GM04504 (cell line): ENCODE data around the gene GABPB2.
A peak's percentile ranks its signal among the peaks of the same experiment; 100 is the strongest.

Experiments used
- DNase-seq: peaks from one replicate; pipeline ENCODE4 v3.0.0-alpha.2; 2012; ENCODE audit warnings: low read depth

Gene GABPB2

DNA sequence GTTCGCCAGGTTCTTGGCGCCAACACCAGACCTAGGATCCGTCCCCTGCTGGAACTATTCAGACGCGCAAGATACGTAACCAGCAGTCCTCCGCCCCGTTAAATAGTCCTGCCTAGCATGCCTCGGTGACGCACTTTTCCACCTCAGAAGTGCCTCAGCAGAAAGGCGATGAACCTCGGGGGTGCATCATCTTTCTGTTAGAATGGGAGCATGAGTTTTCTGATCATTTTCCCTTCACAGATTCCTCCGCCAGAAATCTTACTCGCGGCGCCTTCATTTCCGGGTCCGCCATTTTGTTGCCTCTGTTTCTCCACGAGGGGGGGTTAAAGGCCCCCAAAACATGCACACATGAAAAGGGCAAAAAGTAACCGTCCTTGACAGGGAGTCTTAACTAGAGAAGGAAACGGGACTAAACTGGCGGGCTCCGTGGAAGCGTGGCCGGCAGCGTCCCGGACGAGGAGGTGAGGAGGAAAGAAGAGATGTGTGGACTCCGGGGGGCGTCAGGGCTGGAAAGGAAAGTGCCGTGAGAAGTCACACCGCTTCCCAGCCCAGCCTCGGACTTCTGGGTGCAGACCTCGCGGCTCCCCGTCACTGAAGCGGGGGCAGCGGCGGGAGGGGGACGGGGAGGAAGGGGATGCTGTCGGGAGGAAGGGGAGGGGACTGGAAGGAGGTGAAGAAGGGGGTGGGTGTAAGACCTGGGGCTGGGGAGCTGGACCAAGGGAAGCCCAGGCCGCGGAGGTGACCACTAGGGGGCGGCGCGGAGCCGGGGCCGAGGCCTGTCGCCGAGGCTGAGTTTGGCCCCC, at the start of gene GABPB2:
GABPB2 (plus strand) TSS at position 288 of the 803 bp plus-strand sequence. CDS start 17,429 bp downstream, outside the sequence.
- DNase-seq: peak; percentile 93

GRCh38 chr1:151024540-151025146, 45.9 kb upstream of the GABPB2 start:
- DNase-seq: peak; percentile 38

GRCh38 chr1:151026460-151026859, 44.1 kb upstream of the GABPB2 start:
- no peak for DNase-seq

DNA sequence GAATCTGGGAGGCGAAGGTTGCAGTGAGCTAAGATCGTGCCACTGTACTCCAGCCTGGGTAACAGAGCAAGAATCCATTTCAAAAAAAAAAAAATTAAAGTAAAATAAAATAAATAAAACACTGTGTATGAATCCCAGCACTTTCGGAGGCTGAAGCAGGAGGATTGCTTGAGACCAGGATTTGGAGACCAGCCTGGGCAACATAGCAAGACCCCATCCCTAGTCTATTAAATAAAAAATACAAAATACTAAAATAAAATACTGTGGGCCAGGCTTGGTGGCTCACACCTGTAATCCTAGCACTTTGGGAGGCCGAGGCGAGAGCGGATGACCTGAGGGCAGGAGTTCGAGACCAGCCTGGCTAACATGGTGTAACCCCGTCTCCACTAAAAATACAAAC, 38.4 kb upstream of the GABPB2 start:
- no peak for DNase-seq

- DNase-seq: no peak
These were observed 35.4 kb upstream of the GABPB2 start for GRCh38 chr1:151035167-151035566.

DNA sequence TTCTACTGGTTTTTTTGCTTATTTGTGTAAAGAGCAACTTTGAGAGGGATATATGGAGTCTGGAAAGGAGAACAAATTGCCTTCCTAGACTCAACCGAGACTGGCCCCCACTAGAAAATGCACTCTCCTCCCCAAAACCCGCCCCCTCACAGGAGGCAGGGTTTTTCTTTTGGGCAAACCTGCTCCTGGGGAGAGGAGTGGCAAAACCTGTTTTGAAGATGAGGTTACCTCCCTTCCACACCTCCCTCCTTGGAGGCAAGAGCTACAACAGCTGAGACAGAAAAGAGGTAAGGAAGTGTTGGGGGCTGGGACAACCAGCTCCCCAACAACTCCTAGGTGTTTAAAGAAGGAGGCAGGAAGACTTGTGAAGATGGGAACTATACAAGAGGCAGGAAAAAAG, 34.2 kb upstream of the GABPB2 start, which contains the start of gene BNIPL:
BNIPL (plus strand) TSS at position 231 of the 400 bp plus-strand sequence; CDS start at position 371, 140 bp downstream.
- no peak for DNase-seq

- no peak for DNase-seq
These were observed 33.5 kb upstream of the GABPB2 start for GRCh38 chr1:151037032-151037431.

DNA sequence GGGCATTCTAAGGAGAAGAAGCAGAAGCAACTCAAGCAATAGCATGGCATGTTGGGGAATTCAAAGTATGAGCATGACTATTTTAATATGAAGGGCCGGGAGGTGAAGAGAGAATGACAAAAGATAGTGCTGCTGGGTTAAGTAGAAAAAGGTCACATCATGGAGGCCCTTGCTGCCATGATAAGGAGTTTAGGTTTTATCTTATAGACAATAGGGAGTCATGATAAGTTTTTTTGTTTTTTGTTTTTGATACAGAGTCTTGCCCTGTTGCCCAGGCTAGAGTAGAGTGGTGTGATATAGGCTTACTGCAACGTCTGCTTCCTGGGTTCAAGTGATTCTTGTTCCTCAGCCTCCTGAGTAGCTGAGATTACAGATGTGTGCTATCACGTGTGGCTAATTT, 31.0 kb upstream of the GABPB2 start:
- no peak for DNase-seq

DNA sequence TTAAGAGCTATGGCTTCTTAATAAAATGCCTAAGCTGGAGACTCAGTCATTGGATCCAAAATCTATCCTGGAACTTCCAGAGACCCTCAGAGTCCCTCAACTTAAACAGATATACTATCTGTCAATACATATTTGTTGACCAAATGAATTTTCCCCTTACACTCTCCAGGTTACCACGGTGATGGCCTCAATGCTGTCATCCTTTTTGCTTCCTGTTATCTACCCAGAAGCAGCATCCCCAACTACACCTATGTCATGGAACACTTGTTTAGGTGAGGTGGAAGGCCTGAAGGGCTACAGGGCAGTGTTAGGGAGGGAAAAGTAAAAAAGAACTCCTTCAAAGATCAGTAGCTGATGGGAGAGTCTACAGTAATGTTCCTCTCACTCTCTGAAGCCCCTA, 27.4 kb upstream of the GABPB2 start:
- DNase-seq: no peak

DNA sequence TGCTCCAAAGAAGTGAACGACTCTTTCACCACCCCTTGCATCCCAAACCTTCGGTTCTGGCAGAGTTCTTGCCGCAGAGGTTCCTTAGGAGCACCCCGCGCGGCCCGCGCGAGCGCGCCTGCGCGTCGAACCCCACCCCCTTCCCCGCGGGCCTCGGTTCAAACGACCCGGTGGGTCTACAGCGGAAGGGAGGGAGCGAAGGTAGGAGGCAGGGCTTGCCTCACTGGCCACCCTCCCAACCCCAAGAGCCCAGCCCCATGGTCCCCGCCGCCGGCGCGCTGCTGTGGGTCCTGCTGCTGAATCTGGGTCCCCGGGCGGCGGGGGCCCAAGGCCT, 23.0 kb upstream of the GABPB2 start, which contains the start of gene C1orf56:
C1orf56 (plus strand) TSS at position 161 of the 334 bp plus-strand sequence; CDS start at position 258, 97 bp downstream.
- no peak for DNase-seq

GRCh38 chr1:151047925-151048644, 22.5 kb upstream of the GABPB2 start:
- DNase-seq: peak; percentile 46

DNA sequence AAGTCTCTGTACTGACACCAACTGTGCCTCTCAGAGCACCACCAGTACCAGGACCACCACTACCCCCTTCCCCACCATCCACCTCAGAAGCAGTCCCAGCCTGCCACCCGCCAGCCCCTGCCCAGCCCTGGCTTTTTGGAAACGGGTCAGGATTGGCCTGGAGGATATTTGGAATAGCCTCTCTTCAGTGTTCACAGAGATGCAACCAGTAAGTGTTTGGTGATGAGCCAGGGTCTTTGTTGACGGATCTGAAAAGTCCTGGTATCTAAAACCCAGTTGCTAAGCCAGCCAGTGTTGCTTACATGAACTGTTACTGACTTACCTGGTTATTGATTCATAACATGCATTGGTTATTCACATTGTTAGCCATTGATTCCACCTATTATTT, 21.9 kb upstream of the GABPB2 start:
- no peak for DNase-seq

- DNase-seq: no peak
These were observed 21.1 kb upstream of the GABPB2 start for GRCh38 chr1:151049458-151049857.

DNA sequence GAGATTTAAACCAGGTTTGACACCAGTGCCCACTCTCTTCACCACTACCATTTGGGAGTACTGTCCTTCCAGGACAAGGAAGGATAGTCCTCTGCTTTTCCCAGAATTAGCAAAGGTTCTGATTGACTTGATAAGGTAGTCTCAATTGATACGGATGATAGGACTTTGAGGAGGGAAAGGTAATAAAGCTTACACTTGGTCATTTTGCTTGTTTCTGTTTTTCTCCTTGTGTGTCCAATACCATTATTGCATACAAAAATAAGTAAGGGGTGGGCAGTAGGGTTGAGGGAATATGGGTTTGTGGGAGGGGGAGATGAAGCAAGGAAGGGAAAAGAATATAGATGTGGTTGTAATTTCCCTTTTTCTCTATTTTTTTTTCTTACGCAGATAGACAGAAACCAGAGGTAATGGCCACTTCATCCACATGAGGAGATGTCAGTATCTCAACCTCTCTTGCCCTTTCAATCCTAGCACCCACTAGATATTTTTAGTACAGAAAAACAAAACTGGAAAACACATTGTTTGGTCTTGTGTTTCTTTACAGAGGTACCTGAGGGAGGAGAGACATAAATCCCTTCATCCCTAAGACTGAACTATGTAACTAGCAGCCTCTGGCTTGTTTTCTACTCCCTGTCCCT, 20.4 kb upstream of the GABPB2 start:
- DNase-seq: no peak

- DNase-seq: no peak
These were observed 19.1 kb upstream of the GABPB2 start for GRCh38 chr1:151051356-151052009.

DNA sequence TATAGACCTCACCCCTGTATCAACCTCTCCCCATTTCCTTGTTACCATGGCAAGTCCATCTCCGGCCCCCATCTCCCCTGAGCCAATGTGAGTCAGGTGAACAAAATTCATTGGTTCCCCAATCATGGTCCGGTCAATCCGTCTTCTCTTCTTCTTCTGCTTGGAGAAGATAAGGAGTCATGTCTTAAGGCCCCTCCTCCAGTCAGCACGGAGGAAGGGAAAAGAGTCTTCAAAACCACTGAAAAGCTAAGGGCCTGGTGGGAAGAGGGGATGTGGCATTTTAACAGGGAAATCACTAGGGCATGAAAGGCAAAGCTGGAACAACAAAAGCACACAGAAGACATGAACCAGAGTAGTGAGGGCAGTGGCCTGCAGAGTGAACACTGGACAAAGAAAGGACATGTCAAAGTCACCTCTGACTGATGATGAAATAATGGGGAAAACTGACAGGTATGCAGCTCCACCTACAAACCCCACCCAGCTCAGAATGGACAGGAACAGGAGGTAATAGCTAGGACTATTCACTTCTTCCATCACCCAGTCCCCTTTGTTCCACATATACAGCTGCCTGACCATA, 15.5 kb upstream of the GABPB2 start:
- DNase-seq: no peak

GRCh38 chr1:151055581-151055980, 15.0 kb upstream of the GABPB2 start:
- no peak for DNase-seq

- no peak for DNase-seq
These were observed 14.4 kb upstream of the GABPB2 start for GRCh38 chr1:151056149-151056548.

DNA sequence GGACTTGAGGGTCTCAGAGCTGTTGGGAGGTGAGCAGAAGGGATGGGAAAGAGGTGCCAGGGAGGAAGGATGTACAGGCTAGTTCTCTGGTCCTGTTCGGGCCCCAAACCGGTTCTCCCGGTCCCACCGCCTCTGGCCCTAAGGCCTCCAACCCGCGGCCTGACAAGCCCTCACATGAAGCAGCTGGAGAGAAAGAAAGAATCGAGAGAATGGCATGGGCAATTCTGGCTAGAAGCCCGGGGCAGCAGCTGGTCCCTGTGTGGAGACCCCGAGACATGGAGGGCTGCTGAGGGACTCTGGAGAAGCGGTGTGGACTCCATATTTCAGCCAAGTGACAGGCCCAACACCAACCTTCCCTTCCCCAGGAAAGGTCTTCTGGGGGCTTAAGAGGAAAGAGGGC, 11.9 kb upstream of the GABPB2 start:
- no peak for DNase-seq

GRCh38 chr1:151059109-151060006, 11.2 kb upstream of the GABPB2 start, which contains the start of gene CDC42SE1:
TSS of gene CDC42SE1 (minus strand) at chr1:151059622. CDS start at chr1:151055730, 3,892 bp downstream.
- DNase-seq: peak; percentile 52
